HUES6 (cell line): ENCODE measurements around the gene NIN.
"Not testable (repeated sequence)": the region's sequence is repeated elsewhere in the genome, so short reads cannot be mapped to it uniquely, and the experiment has no call there.

Source experiments
- H3K27ac ChIP-seq: 2 replicates; pipeline ENCODE4 v1.7.0; 2013; ENCODE audit warnings: low read depth, mild to moderate bottlenecking, low read length, inconsistent platforms
- H3K27me3 ChIP-seq: 2 replicates; pipeline ENCODE4 v1.6.1; 2013; ENCODE audit warnings: low read length; ENCODE audit not compliant: control insufficient read depth, insufficient read depth
- H3K36me3 ChIP-seq: 2 replicates; pipeline ENCODE4 v1.6.1; 2013; ENCODE audit warnings: low read length; ENCODE audit not compliant: control insufficient read depth, insufficient read depth
- H3K4me1 ChIP-seq: 2 replicates; pipeline ENCODE4 v1.6.1; 2013; ENCODE audit warnings: low read length; ENCODE audit not compliant: control insufficient read depth, insufficient read depth
- H3K4me3 ChIP-seq: 2 replicates; pipeline ENCODE4 v1.5.1; 2013; ENCODE audit warnings: low read depth, low read length
- H3K9ac ChIP-seq: one replicate; pipeline ENCODE4 v1.6.1; 2013; ENCODE audit warnings: mild to moderate bottlenecking, low read length
- H3K9me3 ChIP-seq: 2 replicates; pipeline ENCODE4 v1.6.1; 2013; ENCODE audit warnings: low read depth, low read length; ENCODE audit not compliant: control insufficient read depth, insufficient read depth

The NIN gene

GRCh38 chr14:50825307-50825706, 5.7 kb downstream of the NIN start:
- no peak overlapping the region for H3K9ac ChIP-seq
- H3K4me3 ChIP-seq, result no peak overlapping the region
- H3K9me3 ChIP-seq, result no peaks in the 10 kb centered on the region
- peaks cover 86% of the 10 kb centered on the region for H3K27me3 ChIP-seq
- H3K27ac ChIP-seq, result no peak overlapping the region
- H3K36me3 ChIP-seq, result no peaks in the 10 kb centered on the region
- peaks cover 52% of the 10 kb centered on the region for H3K4me1 ChIP-seq

- H3K4me1 ChIP-seq, result peaks cover 47% of the 10 kb centered on the region
- H3K27me3 ChIP-seq, result peaks cover 73% of the 10 kb centered on the region
These were observed 7.0 kb downstream of the NIN start for GRCh38 chr14:50823762-50824636.

GRCh38 chr14:50823051-50823761, 7.8 kb downstream of the NIN start:
- Histone ChIP-seq H3K4me3 (no peak overlapping the region), H3K27me3 (peaks cover 65% of the 10 kb centered on the region), H3K9ac (no peak overlapping the region), H3K9me3 (no peaks in the 10 kb centered on the region), H3K27ac (no peak overlapping the region), H3K4me1 (peaks cover 42% of the 10 kb centered on the region), H3K36me3 (no peaks in the 10 kb centered on the region)

More at GRCh38 chr14:50823762-50824636, 7.0 kb downstream of the NIN start:
- H3K4me3 ChIP-seq, result no peak overlapping the region
- H3K36me3 ChIP-seq, result no peaks in the 10 kb centered on the region
- H3K27ac ChIP-seq, result no peak overlapping the region
- H3K9me3 ChIP-seq, result no peaks in the 10 kb centered on the region
- no peak overlapping the region for H3K9ac ChIP-seq

- Histone ChIP-seq H3K9me3 (no peaks in the 10 kb centered on the region), H3K27me3 (peaks cover 59% of the 10 kb centered on the region), H3K4me3 (no peak overlapping the region), H3K36me3 (no peaks in the 10 kb centered on the region), H3K4me1 (peaks cover 42% of the 10 kb centered on the region), H3K9ac (no peak overlapping the region), H3K27ac (no peak overlapping the region)
These were observed 8.4 kb downstream of the NIN start for GRCh38 chr14:50822501-50823042.

- Histone ChIP-seq H3K27me3 (peaks cover 53% of the 10 kb centered on the region), H3K27ac (no peak overlapping the region), H3K9ac (no peak overlapping the region), H3K36me3 (no peaks in the 10 kb centered on the region), H3K4me3 (no peak overlapping the region), H3K9me3 (no peaks in the 10 kb centered on the region), H3K4me1 (peaks cover 46% of the 10 kb centered on the region)
These were observed 9.2 kb downstream of the NIN start for GRCh38 chr14:50821510-50822464.

GRCh38 chr14:50820786-50821509, 10.0 kb downstream of the NIN start:
- peaks cover 48% of the 10 kb centered on the region for H3K4me1 ChIP-seq
- H3K36me3 ChIP-seq, result no peaks in the 10 kb centered on the region
- H3K9ac ChIP-seq, result no peak overlapping the region
- H3K4me3 ChIP-seq, result no peak overlapping the region
- H3K27ac ChIP-seq, result no peak overlapping the region
- H3K27me3 ChIP-seq, result peaks cover 45% of the 10 kb centered on the region
- H3K9me3 ChIP-seq, result no peaks in the 10 kb centered on the region

GRCh38 chr14:50819303-50819702, 11.7 kb downstream of the NIN start:
- H3K9me3 ChIP-seq, H3K9ac ChIP-seq, H3K36me3 ChIP-seq, H3K27ac ChIP-seq, H3K4me3 ChIP-seq: not testable (repeated sequence)
- H3K27me3 ChIP-seq, result peaks cover 28% of the 10 kb centered on the region
- H3K4me1 ChIP-seq, result peaks cover 43% of the 10 kb centered on the region

- H3K27ac ChIP-seq, result no peak overlapping the region
- H3K36me3 ChIP-seq, result no peaks in the 10 kb centered on the region; the same call in 1 of the 2 replicates
- 0 out of 2 replicates have a peak, but pooled peaks cover 5% of the 10 kb centered on the region for H3K9me3 ChIP-seq
- peaks cover 1% of the 10 kb centered on the region; the same call in 1 of the 2 replicates for H3K27me3 ChIP-seq
- peaks cover 21% of the 10 kb centered on the region for H3K4me1 ChIP-seq
- no peak overlapping the region for H3K4me3 ChIP-seq
- no peak overlapping the region for H3K9ac ChIP-seq
These were observed 14.4 kb downstream of the NIN start for GRCh38 chr14:50816395-50817047.

DNA sequence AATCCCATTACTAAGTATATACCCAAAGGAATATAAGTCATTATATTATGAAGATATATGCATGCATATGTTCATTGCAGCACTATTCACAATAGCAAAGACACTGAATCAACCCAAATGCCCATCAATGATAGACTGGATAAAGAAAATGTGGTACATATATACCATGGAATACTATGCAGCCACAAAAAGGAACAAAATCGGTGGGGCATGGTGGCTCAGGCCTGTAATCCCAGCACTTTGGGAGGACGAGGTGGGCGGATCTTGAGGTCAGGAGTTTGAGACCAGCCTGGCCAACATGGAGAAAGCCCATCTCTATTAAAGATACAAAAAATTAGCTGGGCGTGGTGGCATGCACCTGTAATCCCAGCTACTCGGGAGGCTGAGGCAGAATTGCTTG, 15.4 kb downstream of the NIN start:
- not testable (repeated sequence) for H3K27me3 ChIP-seq, H3K36me3 ChIP-seq, H3K4me3 ChIP-seq, H3K27ac ChIP-seq, H3K9me3 ChIP-seq, H3K9ac ChIP-seq
- H3K4me1 ChIP-seq, result peaks cover 13% of the 10 kb centered on the region
